Measurements from ENCODE around the gene NLRP5.
"Not testable (repeated sequence)": the region's sequence is repeated elsewhere in the genome, so short reads cannot be mapped to it uniquely, and the experiment has no call there.

Gene NLRP5

DNA sequence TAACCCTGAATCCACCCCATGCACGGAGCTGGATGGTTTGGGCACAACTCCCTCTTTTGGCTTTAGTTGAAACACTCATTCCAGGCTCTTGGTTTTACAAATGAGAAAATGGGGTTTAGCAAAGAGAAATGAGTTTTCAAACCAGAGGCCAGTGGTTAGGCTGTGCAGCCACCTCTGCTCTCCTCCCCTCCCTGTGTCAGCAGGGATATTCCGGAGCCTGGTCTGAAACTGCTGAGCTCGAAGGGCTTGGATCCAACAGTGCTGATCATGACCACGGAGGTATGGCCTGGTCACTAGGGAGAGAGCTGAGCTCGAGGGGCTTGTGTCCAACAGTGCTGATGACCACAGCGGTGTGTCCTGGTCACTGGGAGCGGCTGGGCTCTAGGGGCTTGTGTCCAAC is 93.0 kb downstream of the NLRP5 start:
- DNase-seq: no peak

DNA sequence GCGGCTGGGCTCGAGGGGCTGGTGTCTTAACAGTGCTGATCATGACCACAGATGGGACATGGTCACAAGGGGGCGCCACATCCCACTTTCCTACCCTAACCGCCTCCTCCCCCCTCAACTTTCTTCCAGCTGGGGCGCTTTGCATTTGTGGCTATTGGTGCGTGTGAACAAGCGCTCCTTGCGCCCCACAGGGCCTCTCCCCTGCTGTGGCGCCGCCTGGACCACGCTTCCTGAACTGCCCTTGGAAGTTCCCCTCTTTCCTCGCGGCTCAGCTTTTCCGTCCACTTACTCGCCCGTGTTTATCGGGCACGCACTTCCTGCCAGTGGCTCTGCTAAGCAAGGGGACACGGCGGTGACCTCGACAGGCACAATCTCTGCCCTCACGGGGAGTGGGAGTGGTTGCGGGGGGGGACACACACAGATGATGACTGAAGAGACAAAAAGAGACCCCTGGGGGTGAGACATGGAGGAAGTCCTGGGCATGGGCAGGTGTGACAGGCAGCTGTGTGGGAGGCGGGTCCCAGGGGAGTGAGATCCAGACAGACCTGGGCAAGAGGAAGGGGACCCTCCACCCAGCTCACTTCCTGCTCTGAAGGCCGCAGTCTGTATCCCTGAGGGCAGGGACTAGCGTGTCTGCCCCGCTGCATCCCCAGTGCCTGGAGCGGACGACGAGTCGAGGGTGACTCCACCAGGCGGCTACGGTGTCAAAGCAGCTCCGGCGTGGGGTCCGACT is 94.3 kb downstream of the NLRP5 start:
- DNase-seq: peak; percentile 70 to 71

DNA sequence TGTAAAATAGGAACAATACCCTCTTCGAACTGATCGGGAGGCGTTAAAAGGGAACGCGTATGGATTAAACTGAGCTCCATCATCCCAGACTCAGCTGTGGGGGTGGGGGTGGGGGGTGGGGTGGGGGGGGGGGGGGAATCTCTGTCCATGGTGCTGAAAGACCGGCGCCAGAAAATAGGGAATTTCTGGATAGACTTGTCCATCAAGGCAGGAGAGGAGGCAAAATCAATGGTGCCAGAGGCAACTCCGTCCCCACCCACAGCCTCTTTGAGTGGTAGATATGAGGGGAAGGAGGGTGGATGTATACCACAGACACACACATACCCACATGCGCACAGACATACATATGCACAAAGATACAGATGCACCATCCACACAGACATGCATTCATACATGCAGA is 97.1 kb downstream of the NLRP5 start:
- no peak for DNase-seq

DNA sequence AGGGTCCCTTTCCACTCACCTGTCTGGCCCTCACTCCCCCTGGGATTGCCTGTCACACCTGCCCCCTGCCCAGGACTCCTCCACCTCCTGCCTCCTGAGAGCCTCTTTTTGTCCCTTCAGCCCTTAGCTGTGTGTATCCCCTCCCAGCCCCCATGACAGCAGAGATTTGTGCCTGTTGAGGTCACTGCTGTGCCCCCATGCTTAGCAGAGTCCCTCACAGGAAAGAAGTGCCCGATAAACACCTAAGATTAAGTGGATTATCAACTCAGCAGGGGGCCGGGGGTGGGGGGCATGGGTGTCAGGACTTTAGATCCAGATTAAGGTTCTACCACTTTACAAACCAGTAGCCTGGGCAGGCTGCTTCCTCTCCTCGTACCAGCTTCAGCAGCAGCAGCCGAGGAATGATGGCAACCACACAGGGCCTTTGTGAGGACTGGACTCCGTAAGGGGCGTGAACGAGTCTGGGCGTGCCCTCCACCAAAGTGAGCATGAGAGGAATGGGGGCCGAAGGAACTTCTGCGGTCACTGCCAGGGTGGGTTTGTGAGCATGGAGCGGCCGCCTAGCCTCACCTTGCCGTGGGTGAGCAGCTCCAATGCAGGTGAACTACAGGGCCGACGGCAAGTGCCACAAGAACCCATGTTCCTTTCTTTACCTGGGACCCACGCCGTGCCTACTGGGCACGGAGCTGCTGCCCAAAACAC is 98.4 kb downstream of the NLRP5 start:
- no peak for DNase-seq

DNA sequence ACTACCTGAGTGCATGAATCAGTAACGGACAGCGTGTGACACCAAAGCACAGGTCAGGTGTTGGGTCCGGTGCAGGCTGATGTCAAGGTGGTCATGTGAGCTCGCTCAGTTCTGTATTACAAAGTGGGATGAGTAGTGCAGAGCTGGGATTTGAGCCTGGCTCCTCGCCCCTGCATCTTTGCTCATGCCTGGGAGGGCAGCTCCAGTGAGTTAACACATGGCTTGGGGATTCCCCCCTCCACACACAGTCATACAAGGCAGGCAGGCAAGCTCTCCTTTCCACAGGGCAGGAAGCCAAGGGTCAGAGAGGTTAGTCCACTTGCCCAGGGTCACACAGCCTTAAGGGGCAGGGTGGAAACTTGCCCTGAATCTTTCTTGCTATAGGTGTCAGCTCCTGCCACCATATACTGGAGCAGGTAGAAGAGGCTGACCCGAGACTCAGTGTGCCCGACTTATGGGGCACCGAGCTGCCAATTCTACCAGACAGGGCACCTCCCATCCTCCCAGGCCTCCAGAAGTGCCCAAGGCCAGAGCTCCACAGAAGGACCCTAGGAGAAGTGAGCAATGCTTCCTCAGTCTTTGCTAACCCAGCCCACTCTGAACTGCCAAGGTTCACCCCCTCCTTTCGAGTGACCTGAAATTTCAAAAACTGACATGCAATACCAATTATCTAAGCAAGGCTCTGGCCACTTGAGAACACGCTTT is 99.1 kb downstream of the NLRP5 start:
- DNase-seq: no peak

DNA sequence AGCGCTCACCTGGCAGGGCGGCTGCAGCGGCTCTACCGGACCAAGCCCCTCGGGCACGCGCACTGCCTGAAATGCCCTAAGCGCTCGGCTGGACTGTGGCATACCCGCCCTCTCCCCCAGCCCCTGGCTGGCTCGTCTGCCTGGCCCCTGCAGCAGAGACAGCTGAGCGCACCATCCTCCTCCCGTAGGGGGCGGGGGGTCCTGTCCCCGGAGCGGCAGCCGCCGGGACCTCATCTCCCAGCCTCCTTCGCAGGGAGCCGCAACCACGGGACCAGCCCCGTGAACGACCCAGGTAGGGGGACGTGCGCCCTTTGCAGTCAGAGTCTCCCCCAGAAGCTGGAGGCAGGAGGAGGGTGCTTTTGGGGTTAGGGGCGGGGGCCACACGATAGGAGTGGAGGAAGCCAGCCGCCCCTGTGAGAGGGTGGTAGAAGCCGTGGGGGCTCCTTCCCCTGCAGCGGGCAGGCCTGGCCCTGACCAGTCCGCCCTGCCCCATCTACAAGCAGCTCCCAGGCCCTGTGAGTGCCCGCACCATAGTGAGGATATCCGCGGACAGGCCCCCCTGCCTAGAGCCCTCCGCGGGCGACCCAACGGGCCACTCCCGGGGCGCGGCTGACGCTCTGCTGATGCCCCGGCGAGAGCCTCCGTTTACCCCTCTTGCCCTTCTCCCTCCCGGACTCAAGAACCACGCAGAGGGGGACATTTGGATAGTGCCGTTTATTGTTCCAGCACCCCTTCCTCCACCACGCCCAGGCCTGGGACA is 100.3 kb downstream of the NLRP5 start:
- DNase-seq: no peak

DNA sequence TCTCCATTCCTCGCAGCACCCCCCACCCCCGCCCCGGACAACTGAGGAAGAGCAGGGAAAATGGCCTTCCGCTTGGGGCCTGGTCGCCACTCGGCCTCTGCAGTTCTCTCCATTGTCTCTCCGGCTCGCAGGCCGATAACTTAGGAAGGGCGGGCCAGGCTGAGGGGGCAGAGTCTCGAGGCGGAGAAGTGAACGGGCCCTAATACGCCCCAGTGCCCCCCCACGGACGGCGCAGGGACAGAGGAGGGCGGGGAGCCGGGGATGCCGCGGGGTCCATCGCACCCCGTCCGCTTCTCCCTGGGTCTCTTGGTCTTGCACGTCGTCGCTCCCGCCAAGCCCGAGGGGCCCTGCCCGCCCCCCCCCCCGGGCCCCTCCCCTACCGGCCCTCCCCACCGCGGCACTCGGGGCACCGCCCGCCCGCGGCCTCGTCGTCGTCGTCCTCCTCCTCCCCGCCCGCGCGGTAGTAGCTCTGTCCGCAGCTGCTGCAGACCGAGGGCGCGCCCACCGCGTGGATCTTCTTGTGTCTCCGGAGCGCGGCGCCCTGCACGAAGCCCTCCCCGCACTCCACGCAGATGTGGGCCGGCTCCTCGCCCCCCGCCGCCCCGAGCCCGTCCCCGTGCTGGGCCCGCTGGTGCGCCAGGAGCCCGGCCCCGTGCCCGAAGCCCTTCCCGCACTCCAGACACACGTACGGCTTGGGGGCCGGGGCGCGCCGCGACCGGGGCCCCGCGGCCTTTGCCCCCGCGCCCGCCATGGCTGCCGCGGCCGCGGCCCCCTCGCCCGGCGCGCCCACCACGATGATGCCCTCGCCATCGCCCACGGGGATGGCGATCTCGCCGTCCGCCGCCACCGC is 101.3 kb downstream of the NLRP5 start:
- DNase-seq: no peak

DNA sequence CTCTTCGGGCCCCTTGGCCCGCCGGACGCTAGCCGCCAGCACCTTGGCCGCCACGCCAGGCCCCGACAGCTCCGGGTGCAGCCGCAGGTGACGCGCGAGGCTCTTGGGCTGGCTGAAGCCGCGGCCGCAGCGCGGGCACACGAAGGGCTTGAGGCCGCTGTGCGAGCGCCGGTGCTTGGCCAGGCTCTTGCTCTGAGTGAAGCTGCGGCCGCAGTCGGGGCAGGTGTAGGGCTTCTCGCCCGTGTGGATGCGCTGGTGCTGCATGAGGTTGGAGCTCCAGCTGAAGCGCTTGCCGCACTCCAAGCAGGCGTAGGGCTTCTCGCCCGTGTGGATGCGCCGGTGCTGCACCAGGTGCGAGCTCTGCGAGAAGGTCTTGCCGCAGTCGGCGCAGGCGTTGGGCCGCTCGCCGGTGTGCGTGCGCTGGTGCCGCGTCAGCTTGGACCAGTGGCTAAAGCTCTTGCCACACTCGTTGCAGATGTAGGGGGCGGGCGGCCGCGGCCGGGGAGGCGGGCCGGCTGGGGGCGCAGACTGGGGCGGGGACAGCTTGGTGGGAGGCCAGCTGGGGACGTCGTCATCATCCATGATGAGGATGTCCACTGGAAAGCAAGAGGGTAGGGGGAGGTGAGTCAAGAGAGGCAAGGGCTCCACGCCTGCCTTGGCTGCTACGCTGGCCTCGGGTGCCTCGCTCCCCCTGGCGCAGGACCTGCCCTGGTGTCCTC is 102.1 kb downstream of the NLRP5 start:
- no peak for DNase-seq

DNA sequence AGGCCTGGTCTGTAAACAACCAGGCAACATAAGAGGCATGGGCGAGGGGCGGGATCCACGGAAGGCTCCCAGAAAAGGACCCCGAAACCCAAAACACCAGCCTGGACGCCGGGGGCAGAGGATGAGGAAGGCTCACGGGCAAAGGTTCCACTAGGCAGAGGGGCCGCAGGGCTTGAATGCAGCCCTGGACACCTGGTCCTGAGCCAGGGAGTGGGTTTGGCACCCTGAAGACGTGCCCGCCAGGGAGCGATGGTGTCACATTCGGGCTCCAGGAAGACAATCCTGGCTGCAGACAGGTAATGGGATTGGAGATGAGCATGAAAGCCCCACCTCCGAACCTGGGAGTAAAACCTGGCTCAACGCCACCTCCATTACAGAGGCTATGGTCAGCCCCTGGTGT is 102.8 kb downstream of the NLRP5 start:
- no peak for DNase-seq

DNA sequence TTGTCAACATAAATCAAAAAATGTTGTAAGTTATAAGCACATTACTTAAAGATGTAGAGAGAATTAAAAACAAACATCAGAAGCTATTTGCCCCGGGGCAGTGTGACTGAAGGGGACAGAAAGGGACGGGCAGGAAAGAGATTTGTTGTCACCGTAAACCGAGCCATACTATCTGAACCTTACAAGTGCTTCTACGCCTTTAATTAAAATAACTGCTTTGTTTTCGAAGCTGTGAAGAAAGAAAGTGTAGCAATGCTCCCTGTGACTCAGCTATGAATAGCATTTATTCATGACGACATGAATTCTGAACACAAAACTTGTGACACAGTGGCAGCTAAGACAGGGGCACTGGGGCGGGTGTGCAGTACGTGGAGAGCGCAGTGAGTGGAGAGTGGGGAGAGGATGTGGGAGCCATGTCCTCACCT is 104.5 kb downstream of the NLRP5 start:
- DNase-seq: no peak

DNA sequence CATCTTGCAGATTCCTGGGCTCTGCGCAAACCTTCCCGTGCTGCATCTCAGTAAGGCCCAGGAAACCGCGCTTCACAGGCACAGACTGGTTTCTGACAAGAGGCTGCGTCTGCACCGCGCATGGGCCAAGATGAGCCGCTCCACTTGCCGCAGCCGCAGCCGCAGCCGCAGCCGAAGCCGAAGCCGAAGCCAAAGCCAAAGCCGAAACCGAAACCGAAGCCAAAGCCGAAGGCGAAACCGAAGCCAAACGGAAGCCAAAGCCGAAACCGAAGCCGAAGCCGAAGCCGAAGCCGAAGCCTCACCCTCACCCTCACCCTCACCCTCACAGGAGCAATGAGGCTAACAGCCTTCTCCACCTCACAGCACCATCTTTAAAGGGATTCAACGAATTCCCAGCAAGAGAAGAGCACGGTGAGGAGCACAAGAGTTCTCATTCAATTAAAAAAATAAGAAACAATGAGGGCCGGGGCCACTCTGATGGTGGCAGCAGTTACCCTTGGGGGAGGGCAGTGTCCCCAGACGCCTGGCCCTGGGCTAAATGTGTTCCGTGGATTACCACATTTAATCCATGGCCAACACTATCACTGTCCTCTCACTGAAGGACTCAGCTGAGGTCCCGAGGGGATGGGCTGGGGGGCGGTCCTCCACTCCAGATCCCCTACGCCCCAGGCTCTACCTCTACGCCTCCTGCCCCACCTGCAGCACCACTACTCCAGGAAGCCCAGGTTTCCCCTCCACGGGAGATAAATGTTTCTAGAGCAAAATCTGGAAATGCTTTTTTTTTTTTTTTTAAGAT is 105.4 kb downstream of the NLRP5 start:
- DNase-seq: peak in 1 of 2 donors; percentile 48

DNA sequence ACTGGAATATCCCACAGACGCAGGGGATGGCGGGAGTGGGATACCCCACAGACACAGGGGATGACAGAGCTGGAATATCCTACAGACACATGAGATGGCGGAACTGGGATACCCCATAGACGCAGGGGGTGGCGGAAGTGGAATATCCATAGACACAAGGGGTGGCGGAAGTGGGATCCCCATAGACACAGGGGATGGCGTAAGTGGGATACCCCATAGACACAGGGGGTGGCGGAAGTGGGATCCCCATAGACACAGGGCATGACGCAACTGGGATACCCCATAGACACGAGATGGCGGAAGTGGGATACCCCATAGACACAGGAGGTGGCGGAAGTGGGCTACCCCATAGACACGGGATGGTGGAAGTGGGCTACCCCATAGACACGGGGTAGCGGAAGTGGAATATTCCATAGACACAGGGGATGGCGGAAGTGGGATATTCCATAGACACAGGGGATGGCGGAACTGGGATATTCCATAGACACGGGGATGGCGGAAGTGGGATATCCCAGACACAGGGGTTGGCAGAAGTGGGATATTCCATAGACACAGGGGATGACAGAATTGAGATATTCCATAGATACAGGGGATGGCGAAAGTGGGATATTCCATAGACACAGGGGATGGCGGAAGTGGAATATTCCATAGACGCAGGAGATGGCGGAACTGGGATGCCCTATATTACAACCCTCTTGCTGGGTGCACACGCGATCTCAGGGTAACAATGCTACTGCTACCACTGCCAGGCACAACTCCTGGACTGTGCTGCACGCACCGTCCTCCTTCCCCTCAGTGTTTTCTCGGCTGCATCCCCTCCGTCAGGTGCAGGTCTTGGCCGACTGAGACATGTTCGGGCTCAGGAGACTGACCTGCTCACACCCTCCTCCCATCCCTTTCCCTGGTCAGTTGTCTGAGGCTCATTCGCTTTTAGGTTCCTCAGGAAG is 106.4 kb downstream of the NLRP5 start:
- DNase-seq: no peak

DNA sequence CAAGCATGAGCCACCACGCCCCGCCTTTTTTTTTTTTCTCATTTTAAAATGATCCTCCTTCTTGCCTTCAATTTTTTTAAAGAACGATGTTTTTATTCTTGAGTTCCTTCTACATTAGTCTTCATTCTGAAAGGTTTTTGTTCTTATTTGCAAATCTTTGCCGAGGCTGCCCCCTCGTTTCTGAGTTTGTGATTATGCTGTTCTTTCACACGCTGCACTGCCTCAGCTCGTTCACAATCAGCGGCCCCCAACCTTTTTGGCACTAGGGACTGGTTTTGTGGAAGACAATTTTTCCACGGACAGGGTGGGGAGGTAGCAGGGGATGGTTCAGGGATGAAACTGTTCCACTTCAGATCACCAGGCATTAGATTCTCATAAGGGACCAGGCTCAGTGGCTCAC is 107.9 kb downstream of the NLRP5 start:
- no peak for DNase-seq

DNA sequence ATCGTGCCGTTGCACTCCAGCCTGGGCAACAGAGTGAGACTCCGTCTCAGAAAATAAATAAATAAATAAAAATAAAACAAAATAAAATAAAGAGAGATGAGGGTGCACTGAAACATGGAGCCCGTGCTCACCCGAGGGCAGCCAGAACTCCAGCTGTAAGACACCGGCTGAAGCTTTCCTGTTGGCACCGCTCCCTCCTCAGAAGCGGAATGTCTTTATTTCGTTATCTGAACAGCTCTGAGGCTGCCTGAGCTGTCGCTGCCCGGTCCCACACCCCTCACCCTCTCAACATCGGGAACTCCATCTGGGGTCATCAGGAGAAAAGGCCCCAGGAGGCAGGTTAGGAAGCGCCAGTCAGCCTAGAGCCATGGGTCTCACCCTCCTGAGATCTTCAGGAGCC is 110.1 kb downstream of the NLRP5 start:
- no peak for DNase-seq

DNA sequence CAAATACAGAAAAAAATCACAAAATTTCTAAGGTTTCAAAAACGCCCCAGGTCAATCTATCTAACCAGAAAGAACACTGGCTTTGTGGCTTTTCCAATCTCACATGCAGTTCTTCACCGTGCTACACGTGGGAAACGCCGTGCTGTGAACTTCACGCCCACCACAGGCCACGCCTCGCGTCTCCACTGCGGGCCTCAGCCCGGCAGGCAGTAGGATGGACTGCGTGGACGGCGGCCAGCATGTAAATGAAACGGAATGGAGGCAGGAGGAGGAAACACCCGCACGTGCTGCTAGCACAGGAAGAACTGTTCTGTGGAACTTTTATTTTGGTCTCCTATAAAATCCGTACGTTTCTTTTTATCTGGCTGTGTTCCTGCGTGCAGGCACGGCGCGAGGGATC is 110.7 kb downstream of the NLRP5 start:
- no peak for DNase-seq

DNA sequence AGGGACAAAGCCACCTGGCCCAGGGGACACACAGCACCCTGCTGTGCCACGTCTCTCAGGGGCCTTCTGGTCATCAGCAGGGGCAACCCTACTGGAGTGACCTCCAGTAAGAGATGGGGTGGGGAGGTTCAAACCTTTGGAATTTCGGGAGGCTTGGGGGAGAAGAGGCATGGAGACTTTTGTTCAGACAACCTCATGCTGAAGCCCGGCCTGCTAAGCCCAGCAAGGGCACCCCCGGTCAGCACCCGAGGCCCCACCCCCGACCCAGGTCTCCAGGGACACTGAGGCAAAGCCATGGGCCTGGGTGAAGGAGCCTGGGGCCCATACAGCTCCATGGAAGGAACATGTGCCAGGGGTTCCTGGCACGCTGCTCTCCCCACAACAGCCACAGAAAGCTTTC is 111.2 kb downstream of the NLRP5 start:
- DNase-seq: no peak

DNA sequence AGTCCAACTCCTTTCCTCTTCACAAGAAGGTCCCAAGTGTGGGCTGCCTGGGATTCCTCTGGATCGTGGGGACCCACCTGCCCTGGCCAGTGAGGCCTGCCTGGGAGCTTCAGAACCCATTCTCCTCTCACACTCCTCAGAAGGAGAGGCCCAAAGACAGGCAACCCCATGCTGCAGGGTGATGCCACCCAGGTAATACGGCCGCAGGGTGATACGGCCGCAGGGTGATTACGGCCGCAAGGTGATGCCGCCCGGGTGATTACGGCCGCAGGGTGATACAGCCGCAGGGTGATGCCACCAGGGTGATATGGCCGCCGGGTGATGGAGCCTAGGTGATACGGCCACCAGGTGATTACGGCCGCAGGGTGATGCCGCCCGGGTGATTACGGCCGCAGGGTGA is 111.7 kb downstream of the NLRP5 start:
- not testable (repeated sequence) for DNase-seq

DNA sequence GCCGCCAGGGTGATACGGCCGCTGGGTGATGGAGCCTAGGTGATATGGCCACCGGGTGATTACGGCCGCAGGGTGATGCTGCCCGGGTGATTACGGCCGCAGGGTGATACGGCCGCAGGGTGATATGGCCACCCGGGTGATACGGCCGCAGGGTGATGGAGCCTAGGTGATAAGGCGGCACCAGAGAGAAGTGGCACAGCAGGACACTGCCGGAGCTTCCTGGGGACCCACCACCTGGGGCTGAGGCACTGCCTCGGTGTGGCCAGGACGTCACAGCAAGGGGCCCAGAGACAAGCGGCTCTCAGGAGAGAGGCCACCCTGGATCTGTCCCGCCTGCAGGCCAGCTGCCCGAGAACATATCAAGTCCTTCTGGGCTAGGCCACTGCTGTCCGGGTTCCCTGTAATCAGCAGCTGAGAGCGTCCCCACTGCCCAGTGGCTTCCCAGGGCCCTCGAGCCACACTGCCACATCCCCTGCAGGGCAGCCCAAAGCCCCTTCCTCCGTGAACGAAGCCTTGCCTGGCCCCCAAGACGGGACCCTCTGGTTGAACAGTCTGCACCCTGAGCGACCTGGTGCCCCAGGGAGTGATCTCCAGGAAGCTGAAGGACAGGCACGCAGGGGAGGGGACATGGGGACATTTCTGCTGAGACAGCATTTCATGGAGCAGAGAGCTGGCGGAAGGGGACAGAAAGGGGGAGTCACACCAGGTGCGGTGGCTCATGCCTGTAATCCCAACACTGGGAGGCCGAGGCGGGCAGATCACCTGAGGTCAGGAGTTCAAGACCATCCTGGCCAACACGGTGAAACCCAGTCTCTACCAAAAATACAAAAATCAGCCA is 112.4 kb downstream of the NLRP5 start:
- no peak for DNase-seq

Measured in CD4-positive, alpha-beta T cell treated with Interferon alpha-2 for 1 hour (primary cell).